Heart left ventricle (tissue), 16 donors: Measurements from ENCODE around the gene RGS6. TPM values are rescaled to one million over a fixed set of nuclear protein-coding genes. Genes with fewer than 3 reads are reported as not detected.
A peak's percentile ranks its signal among the peaks of the same experiment; 100 is the strongest.

ENCODE experiments used
- ATAC-seq, 4 donors: fragments of 200-7000 bp; cut with Tn5 transposase; one replicate each; pipeline ENCODE4 v1.9.1; 2020 to 2022; ENCODE audit warnings: moderate library complexity in 4 of 4, mild to moderate bottlenecking in 3 of 4, moderate number of reproducible peaks in 1 of 4
- DNase-seq, 5 donors: peaks; one replicate each; pipeline ENCODE4 v3.0.0-alpha.2; 2020
- H3K27ac ChIP-seq, 12 donors: fragments of 200-600 bp; sonication (generic) in 4 of 12; one replicate each; pipeline versions ENCODE4 v1.5.0 to v1.8.0; 2016 to 2022; ENCODE audit warnings: mild to moderate bottlenecking in 2 of 12
- H3K27me3 ChIP-seq, 9 donors: fragments of 200-600 bp; sonication (generic) in 2 of 9; one replicate each; pipeline versions ENCODE4 v1.5.1 to v1.8.0; 2016 to 2022; ENCODE audit warnings: mild to moderate bottlenecking in 3 of 9
- H3K36me3 ChIP-seq, 9 donors: fragments of 200-600 bp; sonication (generic) in 2 of 9; one replicate each; pipeline versions ENCODE4 v1.5.0 to v1.8.0; 2018 to 2022; ENCODE audit warnings: mild to moderate bottlenecking in 2 of 9
- H3K4me1 ChIP-seq, 12 donors: fragments of 200-600 bp; sonication (generic) in 4 of 12; one replicate each; pipeline versions ENCODE4 v1.5.0 to v1.8.0; 2016 to 2022; ENCODE audit warnings: mild to moderate bottlenecking in 3 of 12
- H3K4me3 ChIP-seq, 12 donors: fragments of 200-600 bp; sonication (generic) in 4 of 12; one replicate each; pipeline versions ENCODE4 v1.5.0 to v1.8.0; 2017 to 2022; ENCODE audit warnings: mild to moderate bottlenecking in 9 of 12, moderate library complexity in 4 of 12
- H3K9me3 ChIP-seq, 12 donors: fragments of 200-600 bp; sonication (generic) in 4 of 12; one replicate each; pipeline versions ENCODE4 v1.5.0 to v1.8.0; 2016 to 2022; ENCODE audit warnings: mild to moderate bottlenecking in 1 of 12
- CTCF ChIP-seq, 12 donors: fragments of 200-600 bp; sonication (generic) in 4 of 12; IDR thresholded peaks; one replicate each; pipeline versions ENCODE4 v1.5.0 to v1.8.0; 2018 to 2022; ENCODE audit warnings: antibody characterized with exemption in 12 of 12, mild to moderate bottlenecking in 5 of 12
- POLR2A ChIP-seq, 2 donors: fragments of 450-650 bp; IDR thresholded peaks; one replicate each; pipeline ENCODE4 v1.6.1; 2017; ENCODE audit warnings: antibody characterized with exemption in 2 of 2, mild to moderate bottlenecking in 2 of 2, moderate library complexity in 2 of 2
- WGBS, 4 donors: extraction: QIAGEN DNeasy Blood & Tissue Kit in 2 of 4; methylation state at CpG; one replicate each; pipeline versions ENCODE4 v1.1.5 to v1.1.7; 2013 to 2018; 5-methylcytosine and 5-hydroxymethylcytosine counted together
- intact Hi-C, 10 donors: fragments of 100-400 bp; cut with DNase I; formaldehyde crosslinking; loops; one replicate each; pipeline versions ENCODE4 v1.11.1 to v1.14.2; 2022
- microRNA-seq, 4 donors: library from miRNA; unstranded; fragments of <30 nt; microRNA quantifications; one replicate each; pipeline versions ENCODE4 to v1.2.0, GENCODE V29; 2017 to 2020
- polyA plus RNA-seq, 2 donors: library from polyadenylated mRNA; stranded (reverse); fragments of 200-250 nt; gene quantifications; one replicate each; pipeline ENCODE4 v1.2.3, GENCODE V29; 2013
- total RNA-seq, 9 donors: library from RNA; depleted of rRNA in 2 of 9; stranded (reverse); fragments of >200 nt in 2 of 9; fragmentation: NEBNext Ultra II Directional in 3 of 9; extraction: Animal tissue kit (Norgen Biotek cat#: 25700) in 3 of 9; gene quantifications; one replicate each; pipeline versions ENCODE4 v1.1.0 to v1.2.4, GENCODE V29; 2016 to 2023
- donor health status: ischemic (EF 13 %, LVEDD 7.1; RV severe dilation, severe dysfunction).
- donor health status: healthy with polysubstance abuse.
- donor health status: DM: no; HTN: yes; CAD: no.
- donor health status: DM: no; HTN: no; CAD: no.
- donor health status: ischemic (EF 25% LVEDD 6.9; RV normal size, moderate dysfunction).
- donor health status: ischemic (EF 25% LVEDD 5.7; RV mildly dilated, moderate dysfunction).
- donor health status: healthy.
- donor health status: DM: yes; HTN: yes; CAD: no.
- donor health status: ischemic (EF 35%, LVEDD 5.7; RV mildly dilated, moderate dysfunction).
- donor health status: nonischemic (EF 11% LVEDD 7.7; RV severe dilation, severe dysfunction).
- donor health status: DM: yes; HTN: yes; CAD: no.
- donor health status: PGD.
- donor health status: ischemic (EF 29% LVEDD 5.4; RV normal size, mild dysfunction).
- donor health status: nonischemic (EF 23%, LVEDD 6.1; RV moderate dilation, normal function).

Gene RGS6
- total and polyA plus RNA-seq, 11 donors: 1.3 to 25.4 (median 15.1) TPM

GRCh38 chr14:72614891-72615415 lies 682.7 kb downstream of the RGS6 start:
- intact Hi-C loops: loop anchor here in 4 of 10 donors (5.0 to 10.0 kb wide), 5 partner anchors 98 to 290 kb away; partner anchors contain the start of gene DPF3 (in 2 of the 4)
- Histone ChIP-seq H3K9me3 (no peaks in the 10 kb centered on the region), H3K27me3 (no peaks in the 10 kb centered on the region), H3K27ac (peak overlapping the region in 11 of 12 donors; percentile 43 to 92 (median 83)), H3K36me3 (no peaks in the 10 kb centered on the region), H3K4me1 (peaks cover 5 to 86% (median 64%) of the 10 kb centered on the region in 12 donors), H3K4me3 (no peak overlapping the region)
- WGBS, 4 donors: 69 to 80% (median 79%) methylated on average over 11 of the region's 11 CpGs
- TF ChIP-seq CTCF (IDR thresholded peaks at IDR 0.05) (no peak), POLR2A (IDR thresholded peaks at IDR 0.05) (no peak)
- ATAC-seq: no peak
- DNase-seq: no peak

- DNase-seq (peak in 1 of 5 donors; percentile 61), ATAC-seq (peak in 3 of 4 donors; percentile 16 to 23 (median 17))
- Histone ChIP-seq H3K9me3 (no peaks in the 10 kb centered on the region), H3K27me3 (no peaks in the 10 kb centered on the region), H3K4me1 (peaks cover 5 to 82% (median 63%) of the 10 kb centered on the region in 12 donors), H3K27ac (peak overlapping the region in 11 of 12 donors; percentile 43 to 92 (median 84)), H3K4me3 (no peak overlapping the region), H3K36me3 (no peaks in the 10 kb centered on the region)
- intact Hi-C loops: loop anchor here in 4 of 10 donors (5.0 to 10.0 kb wide), 5 partner anchors 98 to 289 kb away; partner anchors contain the start of gene DPF3 (in 2 of the 4)
- no peak for TF ChIP-seq POLR2A (IDR thresholded peaks at IDR 0.05)
- no peak for TF ChIP-seq CTCF (IDR thresholded peaks at IDR 0.05)
- 52 to 68% (median 58%) methylated on average over 8 to 9 of the region's 9 CpGs for WGBS, 4 donors
Observed at GRCh38 chr14:72615451-72616121, 683.4 kb downstream of the RGS6 start.

Small RNAs within 50 kb of the gene (microRNA-seq; reads per million reads assigned to microRNA genes)
- 0 reads per million in 4 donors for gene MIR7843
